Panc1 (cell line): ENCODE measurements around the gene CNN3.

ENCODE experiments used
- CTCF ChIP-seq: fragments of 450-650 bp; IDR thresholded peaks from 2 replicates; pipeline ENCODE4 v1.5.1; 2017; ENCODE audit warnings: mild to moderate bottlenecking
- POLR2AphosphoS5 ChIP-seq: IDR thresholded peaks from 2 replicates; pipeline ENCODE4 v1.6.1; 2012; ENCODE audit warnings: mild to moderate bottlenecking, low read depth, low read length, moderate library complexity
- REST ChIP-seq, 2 experiments: IDR thresholded peaks; 2 replicates each; pipeline ENCODE4 v1.6.1; 2011 to 2012; ENCODE audit warnings: low read depth in 2 of 2, control low read depth in 1 of 2, low read length in 1 of 2, mild to moderate bottlenecking in 1 of 2, moderate library complexity in 1 of 2; ENCODE audit not compliant: insufficient read depth in 1 of 2
- SIN3A ChIP-seq: IDR thresholded peaks from 2 replicates; pipeline ENCODE4 v1.6.1; 2012; ENCODE audit warnings: low read depth, mild to moderate bottlenecking, low read length, moderate library complexity, borderline replicate concordance; ENCODE audit not compliant: insufficient read depth
- TCF7L2 ChIP-seq: IDR thresholded peaks from 2 replicates; pipeline ENCODE4 v1.6.1; 2011; ENCODE audit warnings: mild to moderate bottlenecking, low read depth, low read length, inconsistent platforms

GRCh38 chr1:94969137-94969536 lies 42.2 kb upstream of the CNN3 start:
- no peak for TF ChIP-seq CTCF
- TF ChIP-seq TCF7L2 = no peak
- no peak for TF ChIP-seq SIN3A
- TF ChIP-seq POLR2AphosphoS5 = no peak
- TF ChIP-seq REST (IDR thresholded peaks at IDR 0.05; ENCODE audit: insufficient read depth in 1 of 2, low read depth in 2 of 2, low read length in 1 of 2) = no peak
